NCI-H1436 treated with DMSO at 0.1 percent for 48 hours (cell line): ENCODE data around the gene IL21R.
"Not testable (repeated sequence)": the region's sequence is repeated elsewhere in the genome, so short reads cannot be mapped to it uniquely, and the experiment has no call there.

Source experiments
- DNase-seq: peaks from one replicate; lab custom pipeline; 2025; lab: John Stamatoyannopoulos, UW

Gene IL21R

GRCh38 chr16:27374804-27375425 is 27.1 kb upstream of the IL21R start:
- DNase-seq, result no peak

- no peak for DNase-seq
These were observed 24.1 kb upstream of the IL21R start for GRCh38 chr16:27377666-27378485.

- no peak for DNase-seq
These were observed 23.0 kb upstream of the IL21R start for GRCh38 chr16:27378871-27379481.

GRCh38 chr16:27379919-27380318 is 22.1 kb upstream of the IL21R start:
- DNase-seq, result no peak

- no peak for DNase-seq
These were observed 20.7 kb upstream of the IL21R start for GRCh38 chr16:27381236-27381635.

- no peak for DNase-seq
These were observed 19.8 kb upstream of the IL21R start for GRCh38 chr16:27381974-27382855.

- DNase-seq, result no peak
These were observed 18.3 kb upstream of the IL21R start for GRCh38 chr16:27383556-27384243.

GRCh38 chr16:27384425-27384824 is 17.5 kb upstream of the IL21R start:
- no peak for DNase-seq

GRCh38 chr16:27385398-27385797 is 16.6 kb upstream of the IL21R start:
- no peak for DNase-seq

- no peak for DNase-seq
These were observed 15.3 kb upstream of the IL21R start for GRCh38 chr16:27386674-27387073.

- no peak for DNase-seq
These were observed 14.2 kb upstream of the IL21R start for GRCh38 chr16:27387724-27388123.

- no peak for DNase-seq
These were observed 12.6 kb upstream of the IL21R start for GRCh38 chr16:27389272-27389961.

- DNase-seq, result no peak
These were observed 11.8 kb upstream of the IL21R start for GRCh38 chr16:27390151-27390550.

GRCh38 chr16:27392671-27393070 is 9.3 kb upstream of the IL21R start:
- DNase-seq, result no peak

- no peak for DNase-seq
These were observed 7.5 kb upstream of the IL21R start for GRCh38 chr16:27394516-27394915.

- not testable (repeated sequence) for DNase-seq
These were observed 3.6 kb upstream of the IL21R start for GRCh38 chr16:27398341-27398893.

- no peak for DNase-seq
These were observed 2.8 kb upstream of the IL21R start for GRCh38 chr16:27398894-27399853.

GRCh38 chr16:27399969-27400368 is 2.0 kb upstream of the IL21R start:
- DNase-seq, result no peak
